ENCODE measurements around the gene SMYD4.

DNA sequence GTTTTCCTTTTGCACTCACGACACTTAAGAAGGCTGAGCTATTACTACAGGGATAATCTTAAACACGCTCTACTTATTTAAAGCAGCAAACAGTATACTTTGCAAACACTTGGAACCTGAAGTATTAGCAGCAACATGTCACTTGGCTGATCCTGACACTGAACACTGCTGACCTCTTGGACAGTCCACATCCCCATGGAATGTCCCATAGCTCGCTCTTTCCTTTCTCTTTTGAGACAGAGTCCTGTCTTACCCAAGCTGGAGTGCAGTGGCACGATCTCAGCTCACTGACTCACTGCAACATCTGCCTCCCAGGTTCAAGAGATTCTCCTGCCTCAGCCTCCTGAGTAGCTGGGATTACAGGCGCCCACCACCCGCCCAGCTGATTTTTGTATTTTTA is 26.4 kb downstream of the SMYD4 start:
- TF ChIP-seq, protein P1, sequence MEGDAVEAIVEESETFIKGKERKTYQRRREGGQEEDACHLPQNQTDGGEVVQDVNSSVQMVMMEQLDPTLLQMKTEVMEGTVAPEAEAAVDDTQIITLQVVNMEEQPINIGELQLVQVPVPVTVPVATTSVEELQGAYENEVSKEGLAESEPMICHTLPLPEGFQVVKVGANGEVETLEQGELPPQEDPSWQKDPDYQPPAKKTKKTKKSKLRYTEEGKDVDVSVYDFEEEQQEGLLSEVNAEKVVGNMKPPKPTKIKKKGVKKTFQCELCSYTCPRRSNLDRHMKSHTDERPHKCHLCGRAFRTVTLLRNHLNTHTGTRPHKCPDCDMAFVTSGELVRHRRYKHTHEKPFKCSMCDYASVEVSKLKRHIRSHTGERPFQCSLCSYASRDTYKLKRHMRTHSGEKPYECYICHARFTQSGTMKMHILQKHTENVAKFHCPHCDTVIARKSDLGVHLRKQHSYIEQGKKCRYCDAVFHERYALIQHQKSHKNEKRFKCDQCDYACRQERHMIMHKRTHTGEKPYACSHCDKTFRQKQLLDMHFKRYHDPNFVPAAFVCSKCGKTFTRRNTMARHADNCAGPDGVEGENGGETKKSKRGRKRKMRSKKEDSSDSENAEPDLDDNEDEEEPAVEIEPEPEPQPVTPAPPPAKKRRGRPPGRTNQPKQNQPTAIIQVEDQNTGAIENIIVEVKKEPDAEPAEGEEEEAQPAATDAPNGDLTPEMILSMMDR (conservative IDR thresholded peaks at IDR 0.05 in 1 of 2, IDR thresholded peaks at IDR 0.05 in 1 of 2; ENCODE audit: low read depth in 1 of 2, low read length in 2 of 2), result no peak
- TF ChIP-seq EZH2 (IDR thresholded peaks at IDR 0.05; ENCODE audit: low read length, missing control alignments), result no peak

All from fibroblast of lung (primary cell).